Measurements from ENCODE around the gene TALDO1. TPM values are rescaled to one million over a fixed set of nuclear protein-coding genes. Genes with fewer than 3 reads are reported as not detected.

TALDO1 gene
- polyA plus RNA-seq, 1 of the 3 experiments (the other 2 are of a cell fraction), result 103 TPM

GRCh38 chr11:811446-812245 is 64.4 kb downstream of the TALDO1 start:
- Histone ChIP-seq H3K79me2 (ENCODE audit: insufficient read depth) (peaks cover 58% of the 10 kb centered on the region), H3K9me3 (no peaks in the 10 kb centered on the region), H3K27me3 (ENCODE audit: insufficient read depth) (no peaks in the 10 kb centered on the region), H3K9ac (peak overlapping the region; percentile 97), H3K4me2 (peak overlapping the region; percentile 99), H4K20me1 (ENCODE audit: insufficient read depth) (peaks cover 30% of the 10 kb centered on the region), H3K27ac (ENCODE audit: low read depth in 2 of 2, low read length in 1 of 2) (peak overlapping the region in 1 of 2 experiments; percentile 19; a peak in 1 of 4 replicates), H3K4me1 (ENCODE audit: control insufficient read depth in 1 of 2, insufficient read depth in 2 of 2, low read depth in 1 of 2, low read length in 1 of 2) (peaks cover 8 to 19% of the 10 kb centered on the region in 2 experiments; a peak in 2 of 4 replicates), H3K36me3 (replicated peaks in 1 of 2; ENCODE audit: control insufficient read depth in 1 of 2, insufficient read depth in 2 of 2, low read length in 1 of 2) (peaks cover 27 to 28% of the 10 kb centered on the region in 2 experiments), H3K4me3 (ENCODE audit: low read depth in 2 of 2, low read length in 1 of 2) (peak overlapping the region; percentile 81 to 97; a peak in 3 of 4 replicates), H3K9me2 (no peaks in the 10 kb centered on the region), H2AFZ (ENCODE audit: low read depth) (no peak overlapping the region), H3F3A (replicated peaks; ENCODE audit: insufficient read depth) (peaks cover 37% of the 10 kb centered on the region)
- 69% methylated on average over 9 of the region's 14 CpGs for WGBS (ENCODE audit: low lambda C conversion rate)
- no peak for DNase-seq
- ChIA-PET CTCF (interaction anchor here (1.0 to 1.3 kb wide), 7 partner anchors 14 to 86 kb away, joined by 3 to 4 read pairs (median 3); partner anchors contain the start of genes POLR2L, SLC25A22 and TSPAN4), POLR2A (no interaction called here)
- peak; percentile 42 for TF ChIP-seq POLR2AphosphoS5 (IDR thresholded peaks at IDR 0.05; ENCODE audit: low read depth, low read length)
- peak; percentile 10; the same call in 1 of the 2 replicates for TF ChIP-seq CTCF (IDR thresholded peaks at IDR 0.05)
- no peak for TF ChIP-seq TEAD4 (IDR thresholded peaks at IDR 0.05; ENCODE audit: borderline replicate concordance, insufficient read depth)

- CTCF ChIA-PET, result interaction anchor here (1.0 to 1.3 kb wide), 4 partner anchors 15 to 86 kb away, joined by 3 to 4 read pairs (median 3); partner anchors contain the start of genes POLR2L, SLC25A22 and TSPAN4
- H3K9ac ChIP-seq, result no peak overlapping the region
- TF ChIP-seq FOXM1 (IDR thresholded peaks at IDR 0.05; ENCODE audit: low read depth) (no peak), MXI1 (IDR thresholded peaks at IDR 0.05; ENCODE audit: low read depth, low read length) (no peak), GATA2 (CRISPR knock-in tag; IDR thresholded peaks at IDR 0.05) (no peak), CTCF (IDR thresholded peaks at IDR 0.05) (no peak), JUND (IDR thresholded peaks at IDR 0.05) (no peak), MAX (IDR thresholded peaks at IDR 0.05; ENCODE audit: low read depth) (no peak), PBX3 (IDR thresholded peaks at IDR 0.05) (no peak), TCF12 (IDR thresholded peaks at IDR 0.05) (no peak), MEF2A (IDR thresholded peaks at IDR 0.05; ENCODE audit: borderline replicate concordance, low read depth) (no peak), NFIC (IDR thresholded peaks at IDR 0.05; ENCODE audit: borderline replicate concordance) (no peak), IRF3 (IDR thresholded peaks at IDR 0.05; ENCODE audit: low read depth, low read length) (no peak), CHD2 (IDR thresholded peaks at IDR 0.05; ENCODE audit: low read length, partially characterized antibody) (no peak), USF1 (IDR thresholded peaks at IDR 0.05; ENCODE audit: borderline replicate concordance, low read depth) (no peak), SIN3A (IDR thresholded peaks at IDR 0.05; ENCODE audit: borderline replicate concordance, low read depth, low read length) (no peak), EP300 (IDR thresholded peaks at IDR 0.05; ENCODE audit: borderline replicate concordance in 1 of 2, low read depth in 1 of 2, low read length in 1 of 2) (no peak), RFX5 (IDR thresholded peaks at IDR 0.05; ENCODE audit: low read length) (no peak), GABPA (IDR thresholded peaks at IDR 0.05; ENCODE audit: low read depth) (no peak)
Measured at GRCh38 chr11:812390-812789, 65.1 kb downstream of the TALDO1 start.

More at GRCh38 chr11:812390-812789, 65.1 kb downstream of the TALDO1 start:
- peaks cover 8 to 19% of the 10 kb centered on the region in 2 experiments; a peak in 2 of 4 replicates for H3K4me1 ChIP-seq (ENCODE audit: control insufficient read depth in 1 of 2, insufficient read depth in 2 of 2, low read depth in 1 of 2, low read length in 1 of 2)
- peaks cover 37% of the 10 kb centered on the region for H3F3A ChIP-seq (replicated peaks; ENCODE audit: insufficient read depth)
- peaks cover 51% of the 10 kb centered on the region for H3K79me2 ChIP-seq (ENCODE audit: insufficient read depth)
- POLR2A ChIA-PET, result no interaction called here
- no peaks in the 10 kb centered on the region for H3K9me3 ChIP-seq
- peaks cover 27 to 28% of the 10 kb centered on the region in 2 experiments for H3K36me3 ChIP-seq (replicated peaks in 1 of 2; ENCODE audit: control insufficient read depth in 1 of 2, insufficient read depth in 2 of 2, low read length in 1 of 2)
- H3K4me2 ChIP-seq, result no peak overlapping the region
- H3K27me3 ChIP-seq (ENCODE audit: insufficient read depth), result no peaks in the 10 kb centered on the region
- H3K27ac ChIP-seq (ENCODE audit: low read depth in 2 of 2, low read length in 1 of 2), result no peak overlapping the region
- no peak overlapping the region for H3K4me3 ChIP-seq (ENCODE audit: low read depth in 2 of 2, low read length in 1 of 2)
- H3K9me2 ChIP-seq, result no peaks in the 10 kb centered on the region
- DNase-seq, result no peak
- no peak overlapping the region for H2AFZ ChIP-seq (ENCODE audit: low read depth)
- WGBS (ENCODE audit: low lambda C conversion rate), result 100% methylated on average over 2 of the region's 3 CpGs
- peaks cover 30% of the 10 kb centered on the region for H4K20me1 ChIP-seq (ENCODE audit: insufficient read depth)

Data from SK-N-SH (cell line).